Esophagus muscularis mucosa (tissue), 3 donors: ENCODE measurements around the gene LILRB5.
"Not testable (repeated sequence)": the region's sequence is repeated elsewhere in the genome, so short reads cannot be mapped to it uniquely, and the experiment has no call there.

Experiments used
- CTCF ChIP-seq, 3 experiments: fragments of 200-600 bp in 2 of 3; fragments of 450-650 bp in 1 of 3; sonication (generic) in 2 of 3; IDR thresholded peaks; one replicate each; pipeline ENCODE4 v1.5.1; 2017 to 2019; ENCODE audit warnings: antibody characterized with exemption in 3 of 3, mild to moderate bottlenecking in 2 of 3, moderate library complexity in 1 of 3
- POLR2A ChIP-seq: fragments of 450-650 bp; IDR thresholded peaks from one replicate; pipeline ENCODE4 v1.6.1; 2017; ENCODE audit warnings: antibody characterized with exemption, moderate library complexity, mild to moderate bottlenecking, low read depth

GRCh38 chr19:54289160-54289559 is 32.1 kb upstream of the LILRB5 start:
- TF ChIP-seq POLR2A; CTCF (IDR thresholded peaks at IDR 0.05): not testable (repeated sequence)
